ENCODE data around the gene PAK3. TPM values are rescaled to one million over a fixed set of nuclear protein-coding genes. Genes with fewer than 3 reads are reported as not detected.

The PAK3 gene
- total and polyA plus RNA-seq, 4 donors = 0.03 to 0.79 (median 0.26) TPM

DNA sequence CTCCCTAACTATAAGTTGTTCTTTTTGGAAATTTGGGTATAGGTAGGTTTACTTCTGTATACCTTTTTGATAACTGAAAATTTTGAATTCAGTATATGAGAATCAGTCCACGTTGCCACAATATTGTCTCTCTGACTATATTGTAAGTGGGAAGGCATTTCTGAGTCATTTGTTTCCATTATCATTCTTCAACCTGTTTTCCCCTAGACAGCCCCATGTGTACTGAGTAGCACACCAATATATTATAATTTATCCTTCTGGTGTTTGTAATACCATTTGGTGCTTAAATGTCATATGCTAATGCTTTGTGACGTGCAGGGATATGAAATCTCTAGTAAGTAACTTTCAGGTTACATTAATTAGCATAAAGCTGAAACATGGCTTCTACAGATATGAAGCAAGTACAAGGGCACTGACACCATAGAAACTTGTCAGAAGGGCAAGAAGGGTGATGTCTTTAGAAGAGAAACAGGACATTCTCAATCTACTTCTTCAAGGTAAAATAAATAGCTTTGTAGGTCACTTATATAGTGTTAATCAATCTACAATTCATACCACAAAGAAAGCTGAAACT lies 27.7 kb downstream of the PAK3 start (continued):
- no peak for TF ChIP-seq RAD21 (IDR thresholded peaks at IDR 0.05)

DNA sequence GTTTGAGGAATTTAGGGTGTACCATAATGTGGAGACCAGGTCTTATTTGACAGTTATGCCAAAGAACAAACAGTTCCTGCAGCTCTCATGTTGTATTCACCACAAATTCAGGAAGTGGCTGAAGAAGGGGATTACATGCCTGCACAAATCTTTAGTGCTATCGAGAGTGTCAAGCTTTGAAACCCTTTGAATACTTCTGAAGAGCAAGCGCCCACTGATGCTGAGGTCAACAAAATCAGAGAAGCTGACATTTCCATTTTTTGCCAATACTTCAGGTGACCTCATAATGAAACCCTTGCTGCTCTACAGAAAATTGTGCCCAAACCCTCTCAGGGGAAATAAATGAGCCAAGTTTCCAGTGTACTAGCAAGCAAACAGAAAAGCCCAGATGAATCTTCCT lies 28.4 kb downstream of the PAK3 start:
- no peak for DNase-seq (ENCODE audit: low spot score)
- Histone ChIP-seq H3K4me3 (ENCODE audit: low read depth in 1 of 3, low read length in 3 of 3) (no peak overlapping the region), H3K9ac (ENCODE audit: low read depth in 1 of 2, low read length in 2 of 2) (no peak overlapping the region), H3K27ac (ENCODE audit: low read depth in 1 of 2, low read length in 2 of 2) (no peak overlapping the region), H3K36me3 (ENCODE audit: control insufficient read depth in 4 of 4, insufficient read depth in 3 of 4, low read depth in 1 of 4, low read length in 3 of 4) (no peaks in the 10 kb centered on the region), H3K27me3 (ENCODE audit: control insufficient read depth in 4 of 4, insufficient read depth in 4 of 4, low read length in 3 of 4) (peaks cover 0 to 4% (median 0%) of the 10 kb centered on the region in 4 donors), H3K9me3 (ENCODE audit: control insufficient read depth in 4 of 4, low read length in 3 of 4) (no peaks in the 10 kb centered on the region), H3K4me1 (ENCODE audit: control insufficient read depth in 4 of 4, insufficient read depth in 4 of 4, low read length in 3 of 4) (no peaks in the 10 kb centered on the region)
- 89% methylated on average over 2 of the region's 2 CpGs for WGBS
- no peak for TF ChIP-seq FOXA2 (IDR thresholded peaks at IDR 0.05)
- no peak for TF ChIP-seq SP1 (IDR thresholded peaks at IDR 0.05)
- TF ChIP-seq NR2F2 (IDR thresholded peaks at IDR 0.05) = no peak
- no peak for TF ChIP-seq RXRA (IDR thresholded peaks at IDR 0.05)

DNA sequence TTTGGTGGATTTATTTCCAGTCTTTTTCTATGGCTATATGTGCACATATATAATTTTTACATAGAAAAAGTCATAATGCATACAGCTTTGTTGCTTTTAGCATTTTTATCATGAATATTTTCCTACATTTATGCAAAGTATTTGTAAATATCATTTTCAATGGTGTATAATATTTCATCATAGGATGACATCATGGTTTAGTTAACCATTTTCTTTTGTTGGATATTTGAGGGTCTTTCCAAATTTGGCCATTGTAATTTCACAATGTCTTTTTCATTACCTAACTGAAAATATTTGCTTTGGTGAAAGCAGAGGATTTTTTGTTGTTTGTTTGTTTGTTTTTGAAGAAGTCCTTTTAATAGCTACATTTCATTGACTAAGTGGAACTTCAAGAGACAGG lies 31.0 kb downstream of the PAK3 start:
- no peak for DNase-seq (ENCODE audit: low spot score)

More for the DNA sequence above, 31.0 kb downstream of the PAK3 start:
- peaks cover 0 to 4% (median 0%) of the 10 kb centered on the region in 4 donors for H3K27me3 ChIP-seq (ENCODE audit: control insufficient read depth in 4 of 4, insufficient read depth in 4 of 4, low read length in 3 of 4)
- H3K4me3 ChIP-seq (ENCODE audit: low read depth in 1 of 3, low read length in 3 of 3) = no peak overlapping the region
- TF ChIP-seq RXRA (IDR thresholded peaks at IDR 0.05) (no peak), EGR1 (IDR thresholded peaks at IDR 0.05; ENCODE audit: low read depth in 2 of 2) (no peak), YY1 (IDR thresholded peaks at IDR 0.05) (no peak), HNF4A (conservative IDR thresholded peaks at IDR 0.05) (no peak), TAF1 (conservative IDR thresholded peaks at IDR 0.05) (no peak), SP1 (IDR thresholded peaks at IDR 0.05) (no peak), FOXA1 (IDR thresholded peaks at IDR 0.05) (no peak), JUND (IDR thresholded peaks at IDR 0.05) (no peak)
- TF ChIP-seq, protein P1, sequence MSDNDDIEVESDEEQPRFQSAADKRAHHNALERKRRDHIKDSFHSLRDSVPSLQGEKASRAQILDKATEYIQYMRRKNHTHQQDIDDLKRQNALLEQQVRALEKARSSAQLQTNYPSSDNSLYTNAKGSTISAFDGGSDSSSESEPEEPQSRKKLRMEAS (IDR thresholded peaks at IDR 0.05) = no peak
- TF ChIP-seq, protein P2, sequence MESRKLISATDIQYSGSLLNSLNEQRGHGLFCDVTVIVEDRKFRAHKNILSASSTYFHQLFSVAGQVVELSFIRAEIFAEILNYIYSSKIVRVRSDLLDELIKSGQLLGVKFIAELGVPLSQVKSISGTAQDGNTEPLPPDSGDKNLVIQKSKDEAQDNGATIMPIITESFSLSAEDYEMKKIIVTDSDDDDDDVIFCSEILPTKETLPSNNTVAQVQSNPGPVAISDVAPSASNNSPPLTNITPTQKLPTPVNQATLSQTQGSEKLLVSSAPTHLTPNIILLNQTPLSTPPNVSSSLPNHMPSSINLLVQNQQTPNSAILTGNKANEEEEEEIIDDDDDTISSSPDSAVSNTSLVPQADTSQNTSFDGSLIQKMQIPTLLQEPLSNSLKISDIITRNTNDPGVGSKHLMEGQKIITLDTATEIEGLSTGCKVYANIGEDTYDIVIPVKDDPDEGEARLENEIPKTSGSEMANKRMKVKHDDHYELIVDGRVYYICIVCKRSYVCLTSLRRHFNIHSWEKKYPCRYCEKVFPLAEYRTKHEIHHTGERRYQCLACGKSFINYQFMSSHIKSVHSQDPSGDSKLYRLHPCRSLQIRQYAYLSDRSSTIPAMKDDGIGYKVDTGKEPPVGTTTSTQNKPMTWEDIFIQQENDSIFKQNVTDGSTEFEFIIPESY (IDR thresholded peaks at IDR 0.05) = no peak
- TF ChIP-seq, protein P3, sequence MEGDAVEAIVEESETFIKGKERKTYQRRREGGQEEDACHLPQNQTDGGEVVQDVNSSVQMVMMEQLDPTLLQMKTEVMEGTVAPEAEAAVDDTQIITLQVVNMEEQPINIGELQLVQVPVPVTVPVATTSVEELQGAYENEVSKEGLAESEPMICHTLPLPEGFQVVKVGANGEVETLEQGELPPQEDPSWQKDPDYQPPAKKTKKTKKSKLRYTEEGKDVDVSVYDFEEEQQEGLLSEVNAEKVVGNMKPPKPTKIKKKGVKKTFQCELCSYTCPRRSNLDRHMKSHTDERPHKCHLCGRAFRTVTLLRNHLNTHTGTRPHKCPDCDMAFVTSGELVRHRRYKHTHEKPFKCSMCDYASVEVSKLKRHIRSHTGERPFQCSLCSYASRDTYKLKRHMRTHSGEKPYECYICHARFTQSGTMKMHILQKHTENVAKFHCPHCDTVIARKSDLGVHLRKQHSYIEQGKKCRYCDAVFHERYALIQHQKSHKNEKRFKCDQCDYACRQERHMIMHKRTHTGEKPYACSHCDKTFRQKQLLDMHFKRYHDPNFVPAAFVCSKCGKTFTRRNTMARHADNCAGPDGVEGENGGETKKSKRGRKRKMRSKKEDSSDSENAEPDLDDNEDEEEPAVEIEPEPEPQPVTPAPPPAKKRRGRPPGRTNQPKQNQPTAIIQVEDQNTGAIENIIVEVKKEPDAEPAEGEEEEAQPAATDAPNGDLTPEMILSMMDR (IDR thresholded peaks at IDR 0.05; ENCODE audit: low read depth, low read length, missing input control) = no peak
- H3K36me3 ChIP-seq (ENCODE audit: control insufficient read depth in 4 of 4, insufficient read depth in 3 of 4, low read depth in 1 of 4, low read length in 3 of 4) = no peaks in the 10 kb centered on the region
- no peak overlapping the region for H3K27ac ChIP-seq (ENCODE audit: low read depth in 1 of 2, low read length in 2 of 2)
- H3K9me3 ChIP-seq (ENCODE audit: control insufficient read depth in 4 of 4, low read length in 3 of 4) = no peaks in the 10 kb centered on the region
- no peaks in the 10 kb centered on the region for H3K4me1 ChIP-seq (ENCODE audit: control insufficient read depth in 4 of 4, insufficient read depth in 4 of 4, low read length in 3 of 4)
- no peak overlapping the region for H3K9ac ChIP-seq (ENCODE audit: low read depth in 1 of 2, low read length in 2 of 2)
